Measurements from ENCODE around the gene KLF11. TPM values are rescaled to one million over a fixed set of nuclear protein-coding genes. Genes with fewer than 3 reads are reported as not detected.

Gene KLF11
- 2.3 and 2.8 TPM in 2 replicates for total RNA-seq (2012; rRNA removed)

- peak within 1 kb of the TSS; percentile 73 for H3K4me3 ChIP-seq (ENCODE audit: low read length)
- H3K9ac ChIP-seq (ENCODE audit: low read depth, low read length): peak within 1 kb of the TSS; percentile 82
- H3K4me1 ChIP-seq (ENCODE audit: control insufficient read depth, insufficient read depth, low read length): peaks cover 10% of the 10 kb centered on the region
- H3K4me2 ChIP-seq (ENCODE audit: low read length): peak within 1 kb of the TSS; percentile 87
- no peaks in the 10 kb centered on the region for H3K36me3 ChIP-seq (ENCODE audit: insufficient read depth, low read length)
- H3K9me3 ChIP-seq (replicated peaks; ENCODE audit: low read length): no peaks in the 10 kb centered on the region
- peaks cover 3% of the 10 kb centered on the region for H3K27me3 ChIP-seq (ENCODE audit: control insufficient read depth, insufficient read depth, low read length)
Observed at GRCh38 chr2:10043256-10043905, at the start of gene KLF11. Gene KLF11 (plus strand): TSS chr2:10043550. CDS start chr2:10043717, 167 bp downstream.

GRCh38 chr2:9994462-9994861 is 48.9 kb upstream of the KLF11 start:
- H3K9ac ChIP-seq (ENCODE audit: low read depth, low read length): no peak overlapping the region
- H3K4me2 ChIP-seq (ENCODE audit: low read length): no peak overlapping the region
- no peaks in the 10 kb centered on the region for H3K27me3 ChIP-seq (ENCODE audit: control insufficient read depth, insufficient read depth, low read length)
- H3K4me3 ChIP-seq (ENCODE audit: low read length): no peak overlapping the region
- no peaks in the 10 kb centered on the region for H3K36me3 ChIP-seq (ENCODE audit: insufficient read depth, low read length)
- no peaks in the 10 kb centered on the region for H3K9me3 ChIP-seq (replicated peaks; ENCODE audit: low read length)
- peaks cover 23% of the 10 kb centered on the region for H3K4me1 ChIP-seq (ENCODE audit: control insufficient read depth, insufficient read depth, low read length)

GRCh38 chr2:9995059-9995458 is 48.3 kb upstream of the KLF11 start:
- Histone ChIP-seq H3K4me1 (ENCODE audit: control insufficient read depth, insufficient read depth, low read length) (peaks cover 23% of the 10 kb centered on the region), H3K4me3 (ENCODE audit: low read length) (no peak overlapping the region), H3K36me3 (ENCODE audit: insufficient read depth, low read length) (no peaks in the 10 kb centered on the region), H3K9ac (ENCODE audit: low read depth, low read length) (no peak overlapping the region), H3K4me2 (ENCODE audit: low read length) (no peak overlapping the region), H3K9me3 (replicated peaks; ENCODE audit: low read length) (no peaks in the 10 kb centered on the region), H3K27me3 (ENCODE audit: control insufficient read depth, insufficient read depth, low read length) (no peaks in the 10 kb centered on the region)

- no peaks in the 10 kb centered on the region for H3K9me3 ChIP-seq (replicated peaks; ENCODE audit: low read length)
Observed at GRCh38 chr2:9996321-9996720, 47.0 kb upstream of the KLF11 start.

GRCh38 chr2:9997936-9998335 is 45.4 kb upstream of the KLF11 start:
- Histone ChIP-seq H3K4me1 (ENCODE audit: control insufficient read depth, insufficient read depth, low read length) (no peaks in the 10 kb centered on the region), H3K9ac (ENCODE audit: low read depth, low read length) (no peak overlapping the region), H3K36me3 (ENCODE audit: insufficient read depth, low read length) (no peaks in the 10 kb centered on the region), H3K9me3 (replicated peaks; ENCODE audit: low read length) (no peaks in the 10 kb centered on the region), H3K27me3 (ENCODE audit: control insufficient read depth, insufficient read depth, low read length) (no peaks in the 10 kb centered on the region), H3K4me2 (ENCODE audit: low read length) (no peak overlapping the region), H3K4me3 (ENCODE audit: low read length) (no peak overlapping the region)

More at GRCh38 chr2:9996321-9996720, 47.0 kb upstream of the KLF11 start:
- no peaks in the 10 kb centered on the region for H3K27me3 ChIP-seq (ENCODE audit: control insufficient read depth, insufficient read depth, low read length)
- H3K4me1 ChIP-seq (ENCODE audit: control insufficient read depth, insufficient read depth, low read length): peaks cover 15% of the 10 kb centered on the region
- H3K4me2 ChIP-seq (ENCODE audit: low read length): no peak overlapping the region
- H3K36me3 ChIP-seq (ENCODE audit: insufficient read depth, low read length): no peaks in the 10 kb centered on the region
- H3K9ac ChIP-seq (ENCODE audit: low read depth, low read length): no peak overlapping the region
- H3K4me3 ChIP-seq (ENCODE audit: low read length): no peak overlapping the region

GRCh38 chr2:9998916-9999654 is 44.3 kb upstream of the KLF11 start:
- Histone ChIP-seq H3K9me3 (replicated peaks; ENCODE audit: low read length) (no peaks in the 10 kb centered on the region), H3K4me3 (ENCODE audit: low read length) (no peak overlapping the region), H3K9ac (ENCODE audit: low read depth, low read length) (no peak overlapping the region), H3K27me3 (ENCODE audit: control insufficient read depth, insufficient read depth, low read length) (no peaks in the 10 kb centered on the region), H3K4me2 (ENCODE audit: low read length) (no peak overlapping the region), H3K4me1 (ENCODE audit: control insufficient read depth, insufficient read depth, low read length) (no peaks in the 10 kb centered on the region), H3K36me3 (ENCODE audit: insufficient read depth, low read length) (no peaks in the 10 kb centered on the region)

GRCh38 chr2:9999693-10000092 is 43.7 kb upstream of the KLF11 start:
- Histone ChIP-seq H3K9ac (ENCODE audit: low read depth, low read length) (no peak overlapping the region), H3K27me3 (ENCODE audit: control insufficient read depth, insufficient read depth, low read length) (peaks cover 1% of the 10 kb centered on the region), H3K4me3 (ENCODE audit: low read length) (no peak overlapping the region), H3K9me3 (replicated peaks; ENCODE audit: low read length) (no peaks in the 10 kb centered on the region), H3K4me1 (ENCODE audit: control insufficient read depth, insufficient read depth, low read length) (no peaks in the 10 kb centered on the region), H3K36me3 (ENCODE audit: insufficient read depth, low read length) (no peaks in the 10 kb centered on the region), H3K4me2 (ENCODE audit: low read length) (no peak overlapping the region)

- no peak overlapping the region for H3K4me3 ChIP-seq (ENCODE audit: low read length)
- H3K9ac ChIP-seq (ENCODE audit: low read depth, low read length): no peak overlapping the region
- peaks cover 6% of the 10 kb centered on the region for H3K27me3 ChIP-seq (ENCODE audit: control insufficient read depth, insufficient read depth, low read length)
- no peaks in the 10 kb centered on the region for H3K4me1 ChIP-seq (ENCODE audit: control insufficient read depth, insufficient read depth, low read length)
- no peak overlapping the region for H3K4me2 ChIP-seq (ENCODE audit: low read length)
- no peaks in the 10 kb centered on the region for H3K9me3 ChIP-seq (replicated peaks; ENCODE audit: low read length)
- no peaks in the 10 kb centered on the region for H3K36me3 ChIP-seq (ENCODE audit: insufficient read depth, low read length)
Observed at GRCh38 chr2:10000541-10000940, 42.8 kb upstream of the KLF11 start.

GRCh38 chr2:10001586-10001985 is 41.8 kb upstream of the KLF11 start:
- Histone ChIP-seq H3K9ac (ENCODE audit: low read depth, low read length) (no peak overlapping the region), H3K4me1 (ENCODE audit: control insufficient read depth, insufficient read depth, low read length) (peaks cover 1% of the 10 kb centered on the region)

GRCh38 chr2:10002109-10002508 is 41.2 kb upstream of the KLF11 start:
- peaks cover 6% of the 10 kb centered on the region for H3K27me3 ChIP-seq (ENCODE audit: control insufficient read depth, insufficient read depth, low read length)
- H3K4me3 ChIP-seq (ENCODE audit: low read length): no peak overlapping the region
- no peaks in the 10 kb centered on the region for H3K9me3 ChIP-seq (replicated peaks; ENCODE audit: low read length)
- peaks cover 7% of the 10 kb centered on the region for H3K4me1 ChIP-seq (ENCODE audit: control insufficient read depth, insufficient read depth, low read length)
- no peak overlapping the region for H3K9ac ChIP-seq (ENCODE audit: low read depth, low read length)
- H3K4me2 ChIP-seq (ENCODE audit: low read length): no peak overlapping the region
- H3K36me3 ChIP-seq (ENCODE audit: insufficient read depth, low read length): no peaks in the 10 kb centered on the region

More at GRCh38 chr2:10001586-10001985, 41.8 kb upstream of the KLF11 start:
- no peaks in the 10 kb centered on the region for H3K36me3 ChIP-seq (ENCODE audit: insufficient read depth, low read length)
- H3K4me2 ChIP-seq (ENCODE audit: low read length): no peak overlapping the region
- no peak overlapping the region for H3K4me3 ChIP-seq (ENCODE audit: low read length)
- H3K27me3 ChIP-seq (ENCODE audit: control insufficient read depth, insufficient read depth, low read length): peaks cover 6% of the 10 kb centered on the region
- no peaks in the 10 kb centered on the region for H3K9me3 ChIP-seq (replicated peaks; ENCODE audit: low read length)

GRCh38 chr2:10002681-10003080 is 40.7 kb upstream of the KLF11 start:
- Histone ChIP-seq H3K4me2 (ENCODE audit: low read length) (no peak overlapping the region), H3K27me3 (ENCODE audit: control insufficient read depth, insufficient read depth, low read length) (peaks cover 6% of the 10 kb centered on the region), H3K4me1 (ENCODE audit: control insufficient read depth, insufficient read depth, low read length) (peaks cover 10% of the 10 kb centered on the region), H3K9me3 (replicated peaks; ENCODE audit: low read length) (no peaks in the 10 kb centered on the region), H3K9ac (ENCODE audit: low read depth, low read length) (no peak overlapping the region), H3K4me3 (ENCODE audit: low read length) (no peak overlapping the region), H3K36me3 (ENCODE audit: insufficient read depth, low read length) (no peaks in the 10 kb centered on the region)

Data from skeletal muscle satellite cell (primary cell).